Astrocyte (in vitro differentiated cells and primary cell): Measurements from ENCODE around the gene CLDN12. TPM values are rescaled to one million over a fixed set of nuclear protein-coding genes. Genes with fewer than 3 reads are reported as not detected.
"Not testable (repeated sequence)": the region's sequence is repeated elsewhere in the genome, so short reads cannot be mapped to it uniquely, and the experiment has no call there.

Experiments
- DNase-seq: peaks from one replicate; pipeline ENCODE4 v3.0.0-alpha.2; 2010; ENCODE audit warnings: low read depth
- FAIRE-seq: peaks from 2 replicates; lab custom pipeline; 2011; peaks lifted over from hg19 to GRCh38; lab: Jason Lieb, UNC
- H2AFZ ChIP-seq: 2 replicates; pipeline ENCODE4 v1.6.0; 2012; ENCODE audit warnings: low read depth, low read length, inconsistent platforms
- H3K27ac ChIP-seq: 2 replicates; pipeline ENCODE4 v1.5.1; 2011; ENCODE audit warnings: low read depth, low read length, inconsistent platforms
- H3K27me3 ChIP-seq: 2 replicates; pipeline ENCODE4 v1.6.0; 2011; ENCODE audit warnings: low read length, inconsistent platforms; ENCODE audit not compliant: insufficient read depth
- H3K36me3 ChIP-seq: 2 replicates; pipeline ENCODE4 v1.5.1; 2011; ENCODE audit warnings: low read length, inconsistent platforms; ENCODE audit not compliant: insufficient read depth
- H3K4me1 ChIP-seq: 2 replicates; pipeline ENCODE4 v1.5.1; 2011; ENCODE audit warnings: low read length, inconsistent platforms; ENCODE audit not compliant: insufficient read depth
- H3K4me2 ChIP-seq: 2 replicates; pipeline ENCODE4 v1.6.0; 2012; ENCODE audit warnings: low read length, inconsistent platforms
- H3K4me3 ChIP-seq: 2 replicates; pipeline ENCODE4 v1.5.1; 2011; ENCODE audit warnings: low read depth, mild to moderate bottlenecking, low read length, inconsistent platforms; ENCODE audit not compliant: insufficient read depth
- H3K79me2 ChIP-seq: 2 replicates; pipeline ENCODE4 v1.6.0; 2012; ENCODE audit warnings: mild to moderate bottlenecking, low read length, inconsistent platforms; ENCODE audit not compliant: insufficient read depth
- H3K9ac ChIP-seq: 2 replicates; pipeline ENCODE4 v1.6.0; 2012; ENCODE audit warnings: mild to moderate bottlenecking, low read length, inconsistent platforms
- H3K9me3 ChIP-seq: 2 replicates; pipeline ENCODE4 v1.5.1; 2012; ENCODE audit warnings: low read depth, mild to moderate bottlenecking, low read length, inconsistent platforms; ENCODE audit not compliant: insufficient read depth
- H4K20me1 ChIP-seq: 2 replicates; pipeline ENCODE4 v1.6.0; 2012; ENCODE audit warnings: low read length, inconsistent platforms; ENCODE audit not compliant: insufficient read depth
- H3K27ac Mint-ChIP-seq: one replicate; pipeline ENCODE4 v1.8.0; 2021; ENCODE audit warnings: mild to moderate bottlenecking, mixed read lengths; ENCODE audit not compliant: unreplicated experiment
- H3K27me3 Mint-ChIP-seq: one replicate; pipeline ENCODE4 v1.8.0; 2021; ENCODE audit warnings: low read depth, mixed read lengths; ENCODE audit not compliant: unreplicated experiment
- H3K36me3 Mint-ChIP-seq: one replicate; pipeline ENCODE4 v1.8.0; 2021; ENCODE audit warnings: low read depth, mixed read lengths; ENCODE audit not compliant: unreplicated experiment
- H3K4me1 Mint-ChIP-seq: one replicate; pipeline ENCODE4 v1.8.0; 2021; ENCODE audit warnings: low read depth, mixed read lengths; ENCODE audit not compliant: unreplicated experiment
- H3K4me3 Mint-ChIP-seq: one replicate; pipeline ENCODE4 v1.8.0; 2021; ENCODE audit warnings: mild to moderate bottlenecking, moderate library complexity, mixed read lengths; ENCODE audit not compliant: unreplicated experiment
- H3K9me3 Mint-ChIP-seq: one replicate; pipeline ENCODE4 v1.8.0; 2021; ENCODE audit warnings: mild to moderate bottlenecking, mixed read lengths; ENCODE audit not compliant: unreplicated experiment
- CTCF ChIP-seq: IDR thresholded peaks from 2 replicates; pipeline ENCODE4 v1.5.1; 2011; ENCODE audit warnings: low read depth, mild to moderate bottlenecking, inconsistent platforms, low read length, moderate library complexity; ENCODE audit not compliant: insufficient read depth
- EZH2 ChIP-seq: IDR thresholded peaks from 2 replicates; pipeline ENCODE4 v1.6.1; 2012; ENCODE audit warnings: mild to moderate bottlenecking, low read length, inconsistent platforms; ENCODE audit not compliant: insufficient read depth
- total RNA-seq: library from RNA; stranded (reverse); gene quantifications from 2 replicates; pipeline ENCODE4 v1.2.1, GENCODE V29; 2021

Gene CLDN12
- total RNA-seq, 1 donor from 2014 or later, result 42.8 TPM

GRCh38 chr7:90459888-90460287, 56.6 kb downstream of the CLDN12 start:
- no peaks in the 10 kb centered on the region for H3K79me2 ChIP-seq
- Mint-ChIP-seq H3K4me3 (no peak overlapping the region), H3K27ac (no peak overlapping the region), H3K36me3 (no peaks in the 10 kb centered on the region), H3K27me3 (peaks cover 3% of the 10 kb centered on the region), H3K9me3 (peaks cover 13% of the 10 kb centered on the region), H3K4me1 (peaks cover 2% of the 10 kb centered on the region)
- no peak for TF ChIP-seq EZH2
- TF ChIP-seq CTCF, result no peak
- H3K27ac ChIP-seq, result no peak overlapping the region
- no peak overlapping the region for H3K9ac ChIP-seq
- H4K20me1 ChIP-seq, result no peaks in the 10 kb centered on the region
- DNase-seq (no peak), FAIRE-seq (no peak)
- no peak overlapping the region for H2AFZ ChIP-seq
- no peaks in the 10 kb centered on the region for H3K27me3 ChIP-seq
- no peak overlapping the region for H3K4me2 ChIP-seq
- H3K4me1 ChIP-seq, result no peaks in the 10 kb centered on the region
- H3K4me3 ChIP-seq, result no peak overlapping the region
- no peaks in the 10 kb centered on the region for H3K36me3 ChIP-seq
- H3K9me3 ChIP-seq, result no peaks in the 10 kb centered on the region

GRCh38 chr7:90461219-90461618, 58.0 kb downstream of the CLDN12 start:
- no peak overlapping the region for H3K9ac ChIP-seq
- TF ChIP-seq CTCF, result no peak
- TF ChIP-seq EZH2, result no peak
- Mint-ChIP-seq H3K36me3 (no peaks in the 10 kb centered on the region), H3K9me3 (peaks cover 25% of the 10 kb centered on the region), H3K4me1 (no peaks in the 10 kb centered on the region), H3K27me3 (peaks cover 3% of the 10 kb centered on the region), H3K4me3 (no peak overlapping the region), H3K27ac (no peak overlapping the region)
- H3K4me3 ChIP-seq, result no peak overlapping the region
- H3K27ac ChIP-seq, result no peak overlapping the region
- no peaks in the 10 kb centered on the region for H3K79me2 ChIP-seq
- H3K4me2 ChIP-seq, result no peak overlapping the region
- no peaks in the 10 kb centered on the region for H4K20me1 ChIP-seq
- H3K9me3 ChIP-seq, result no peaks in the 10 kb centered on the region
- no peaks in the 10 kb centered on the region for H3K4me1 ChIP-seq
- no peak overlapping the region for H2AFZ ChIP-seq
- no peaks in the 10 kb centered on the region for H3K27me3 ChIP-seq
- no peaks in the 10 kb centered on the region for H3K36me3 ChIP-seq
- FAIRE-seq (no peak), DNase-seq (no peak)

GRCh38 chr7:90463151-90463628, 59.9 kb downstream of the CLDN12 start:
- H3K4me2 ChIP-seq, H3K36me3 Mint-ChIP-seq, DNase-seq, H3K9ac ChIP-seq, H2AFZ ChIP-seq, H3K4me1 Mint-ChIP-seq, H3K79me2 ChIP-seq, FAIRE-seq, H3K27ac Mint-ChIP-seq, H4K20me1 ChIP-seq, H3K36me3 ChIP-seq, H3K27ac ChIP-seq, H3K4me3 Mint-ChIP-seq, H3K4me1 ChIP-seq, H3K27me3 Mint-ChIP-seq, H3K27me3 ChIP-seq, H3K9me3 ChIP-seq, H3K4me3 ChIP-seq: not testable (repeated sequence)
- peaks cover 25% of the 10 kb centered on the region for H3K9me3 Mint-ChIP-seq

Other genes starting within 250 kb of the CLDN12 start
- gene STEAP1, start 249.0 kb upstream of the CLDN12 start, total RNA-seq, result 5.0 and 6.2 TPM in 2 replicates
- gene STEAP2, start 191.7 kb upstream of the CLDN12 start, total RNA-seq, result 2.3 and 3.4 TPM in 2 replicates
- gene CFAP69, start 158.3 kb upstream of the CLDN12 start, total RNA-seq, result 1.1 and 2.0 TPM in 2 replicates
- not detected in 2 replicates for gene FAM237B, start 82.2 kb upstream of the CLDN12 start, total RNA-seq
- gene GTPBP10, start 56.7 kb upstream of the CLDN12 start, total RNA-seq, result 18.9 and 24.0 TPM in 2 replicates
- gene PTTG1IP2, start 66.2 kb downstream of the CLDN12 start, total RNA-seq, result not detected in 2 replicates
- gene CDK14, start 192.9 kb downstream of the CLDN12 start, total RNA-seq, result 26.7 and 30.2 TPM in 2 replicates